Fibroblast of lung (primary cell): Measurements from ENCODE around the gene IL18RAP.

Source experiments
- CTCF ChIP-seq, 2 donors: IDR thresholded peaks in 1 of 2; conservative IDR thresholded peaks in 1 of 2; 1 replicate in 1 of 2; 2 replicates in 1 of 2; pipeline ENCODE4 v1.5.1; 2011 to 2012; ENCODE audit warnings: low read length in 2 of 2, control low read depth in 1 of 2, inconsistent platforms in 1 of 2, low read depth in 1 of 2, mild to moderate bottlenecking in 1 of 2
- EZH2 ChIP-seq: IDR thresholded peaks from 2 replicates; pipeline ENCODE4 v1.5.1; 2012; ENCODE audit warnings: low read length, control low read depth, mild to moderate bottlenecking; ENCODE audit errors: missing control alignments

DNA sequence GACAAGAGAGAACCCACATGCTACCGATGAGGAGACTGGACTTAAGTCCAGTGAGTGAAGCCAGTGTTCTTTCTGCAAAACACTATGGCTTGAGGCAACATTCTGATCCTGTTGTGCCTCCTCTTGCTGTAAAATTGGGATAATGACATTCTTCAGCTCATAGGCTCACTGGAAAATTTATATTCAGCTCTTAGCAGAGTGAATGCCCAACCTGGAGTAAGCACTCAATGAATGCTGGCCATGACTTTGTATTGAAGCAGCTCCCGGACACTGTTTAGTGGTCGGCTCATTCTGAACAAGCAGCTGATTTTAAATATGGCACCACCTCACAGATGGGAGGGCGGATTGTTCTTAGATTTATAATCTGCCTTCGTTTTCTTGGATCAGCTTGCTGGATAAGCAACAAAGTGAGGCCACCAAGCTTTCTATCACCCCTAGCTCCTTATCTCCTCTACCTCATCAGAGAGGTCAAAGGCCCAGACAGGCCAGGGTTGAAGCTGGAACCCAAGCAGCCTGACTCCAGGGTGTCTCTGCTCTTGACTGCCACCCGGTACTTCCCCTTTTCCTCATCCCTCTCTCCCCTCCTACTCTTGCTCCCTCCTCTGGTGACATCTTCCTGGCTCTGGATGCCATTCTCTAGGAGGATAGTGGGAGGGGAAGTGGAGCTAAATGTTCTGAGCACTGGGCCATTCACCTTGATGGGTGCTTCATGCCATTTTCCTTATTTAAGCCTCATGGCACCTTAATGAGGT, 61.5 kb downstream of the IL18RAP start:
- TF ChIP-seq EZH2, result no peak
- no peak for TF ChIP-seq CTCF (conservative IDR thresholded peaks at IDR 0.05 in 1 of 2, IDR thresholded peaks at IDR 0.05 in 1 of 2; ENCODE audit: low read depth in 1 of 2, low read length in 2 of 2)
